DMS53 (cell line): ENCODE measurements around the gene NMRK2.
"Not testable (repeated sequence)": the region's sequence is repeated elsewhere in the genome, so short reads cannot be mapped to it uniquely, and the experiment has no call there.

Experiments
- DNase-seq: peaks from one replicate; lab custom pipeline; 2025; lab: John Stamatoyannopoulos, UW

The NMRK2 gene

DNA sequence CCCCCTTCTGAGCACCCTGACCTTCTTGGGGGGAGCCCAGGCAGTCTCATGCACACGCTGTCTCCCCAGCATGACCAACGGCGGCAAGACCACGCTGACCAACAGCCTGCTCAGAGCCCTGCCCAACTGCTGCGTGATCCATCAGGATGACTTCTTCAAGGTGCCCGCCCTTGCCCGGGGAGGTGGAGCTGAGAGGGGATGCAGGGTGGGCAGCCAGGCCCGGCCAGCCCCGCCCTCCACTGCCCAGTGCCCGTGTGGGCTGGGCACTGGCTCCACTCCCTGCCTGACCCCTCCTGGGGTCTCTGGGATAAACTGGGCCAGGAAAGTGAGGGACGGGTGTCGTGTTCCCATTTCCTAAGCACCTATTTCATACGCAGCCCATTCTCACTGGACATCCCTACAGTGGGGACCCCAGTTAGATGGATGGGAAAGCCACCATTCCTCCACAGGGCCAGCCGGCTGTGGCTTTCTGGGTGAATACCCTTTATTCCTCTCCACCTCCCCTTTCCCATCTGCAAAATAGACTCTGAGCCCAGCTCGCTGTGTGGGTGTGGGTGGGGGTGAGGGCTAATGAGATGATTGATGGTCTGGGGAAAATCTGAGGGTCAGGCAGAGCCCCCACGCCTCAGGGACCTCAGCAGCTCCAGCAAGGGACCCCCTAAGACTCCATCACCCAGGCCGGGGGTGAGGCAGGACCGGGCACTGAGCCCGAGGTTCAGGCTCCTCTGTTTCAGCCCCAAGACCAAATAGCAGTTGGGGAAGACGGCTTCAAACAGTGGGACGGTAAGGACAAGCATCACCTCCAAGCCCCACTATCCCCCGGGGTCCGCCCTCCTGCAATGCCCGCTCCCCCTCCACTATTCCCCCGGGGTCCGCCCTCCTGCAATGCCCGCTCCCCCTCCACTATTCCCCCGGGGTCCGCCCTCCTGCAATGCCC lies 3.9 kb downstream of the NMRK2 start:
- no peak for DNase-seq

DNA sequence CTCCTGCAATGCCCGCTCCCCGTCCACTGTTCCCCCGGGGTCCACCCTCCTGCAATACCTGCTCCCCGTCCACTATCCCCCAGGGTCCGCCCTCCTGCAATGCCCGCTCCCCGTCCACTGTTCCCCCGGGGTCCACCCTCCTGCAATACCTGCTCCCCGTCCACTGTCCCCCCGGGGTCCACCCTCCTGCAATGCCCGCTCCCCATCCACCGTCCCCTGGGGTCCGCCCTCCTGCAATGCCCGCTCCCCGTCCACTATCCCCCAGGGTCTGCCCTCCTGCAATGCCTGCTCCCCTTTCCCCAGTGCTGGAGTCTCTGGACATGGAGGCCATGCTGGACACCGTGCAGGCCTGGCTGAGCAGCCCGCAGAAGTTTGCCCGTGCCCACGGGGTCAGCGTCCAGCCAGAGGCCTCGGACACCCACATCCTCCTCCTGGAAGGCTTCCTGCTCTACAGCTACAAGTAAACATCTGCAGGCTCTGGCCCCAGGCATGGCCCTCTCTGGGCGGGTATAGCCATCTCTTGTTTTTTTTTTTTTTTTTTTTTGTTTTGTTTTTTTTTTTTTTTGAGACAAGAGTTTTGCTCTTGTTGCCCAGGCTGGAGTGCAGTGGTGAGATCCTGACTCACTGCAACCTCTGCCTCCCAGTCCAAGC lies 5.6 kb downstream of the NMRK2 start:
- not testable (repeated sequence) for DNase-seq

DNA sequence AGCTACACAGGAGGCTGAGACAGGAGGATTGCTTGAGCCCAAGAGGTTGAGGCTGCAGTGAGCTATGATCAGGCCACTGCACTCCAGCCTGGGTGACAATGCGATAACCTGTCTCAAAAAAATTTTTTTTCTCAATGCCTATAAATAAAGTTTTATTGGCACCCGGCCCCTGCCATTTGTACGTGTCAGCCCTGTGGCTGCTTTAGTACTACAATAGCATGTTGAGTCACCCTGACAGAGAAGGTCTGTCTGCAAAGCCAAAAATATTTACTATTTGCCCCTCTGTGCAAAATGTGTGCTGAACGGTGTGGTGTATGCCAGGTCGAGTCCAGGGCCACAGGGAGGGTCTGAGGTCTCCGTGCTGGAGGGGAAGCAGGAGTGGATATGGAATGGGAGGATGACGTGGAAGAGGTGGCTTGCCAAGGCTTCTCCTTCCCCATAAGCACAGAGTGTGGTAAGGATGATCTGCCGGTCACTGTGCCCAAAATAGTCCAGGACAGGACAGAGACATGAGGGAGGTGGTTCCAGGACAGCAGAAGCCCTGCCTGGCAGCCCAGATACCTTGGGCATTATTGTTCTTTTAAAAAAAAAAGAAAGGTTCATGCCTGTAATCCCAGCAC lies 10.0 kb downstream of the NMRK2 start:
- no peak for DNase-seq

DNA sequence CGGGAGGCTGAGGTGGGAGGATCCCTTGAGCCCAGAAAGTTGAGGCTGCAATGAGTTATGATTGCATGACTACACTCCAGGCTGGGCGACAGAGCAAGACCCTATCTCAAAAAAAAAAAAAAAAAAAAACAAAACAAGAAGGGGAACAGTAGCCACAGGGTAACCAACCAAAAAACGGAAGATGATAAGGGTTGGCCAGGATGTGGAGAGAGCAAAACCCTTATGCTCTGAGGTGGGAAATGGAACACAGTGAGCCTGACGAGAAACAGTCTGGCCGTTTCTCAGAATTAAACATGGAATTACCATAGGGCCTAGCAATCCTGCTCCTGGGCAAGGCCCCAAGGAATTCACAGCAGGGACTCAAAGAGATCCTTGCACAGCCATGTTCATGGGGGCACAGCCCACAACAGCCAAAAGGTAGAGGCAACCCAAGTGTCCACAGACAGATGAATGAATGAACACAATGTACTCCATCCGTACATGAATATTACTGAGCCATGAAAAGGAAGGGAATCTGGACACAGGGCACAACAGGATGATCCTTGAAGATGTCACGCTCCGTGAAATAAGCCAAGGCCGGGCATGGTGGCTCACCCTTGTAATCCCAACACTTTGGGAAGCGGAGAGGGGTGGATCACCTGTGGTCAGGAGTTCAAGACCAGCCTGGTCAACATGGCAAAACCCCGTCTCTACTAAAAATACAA lies 11.3 kb downstream of the NMRK2 start:
- no peak for DNase-seq

DNA sequence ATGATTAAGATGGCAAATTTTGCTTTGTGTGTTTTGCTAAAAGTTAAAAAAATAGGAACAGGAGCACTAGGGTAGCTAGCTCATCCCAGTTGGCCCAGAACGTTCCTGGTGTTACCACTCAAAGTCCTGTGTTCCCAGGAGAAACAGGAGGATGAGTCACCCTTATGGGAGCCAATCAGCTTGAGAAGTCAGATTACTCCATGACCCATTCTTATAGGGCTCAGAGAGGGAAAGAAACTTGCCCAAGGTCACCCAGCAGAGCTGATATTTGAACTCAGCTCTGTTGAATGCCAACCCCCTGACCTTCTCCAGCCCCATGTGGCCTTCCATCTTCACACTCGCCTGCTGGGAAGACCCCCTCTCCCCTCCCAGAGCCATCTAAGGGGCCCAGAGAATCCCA lies 13.0 kb downstream of the NMRK2 start:
- DNase-seq = no peak

DNA sequence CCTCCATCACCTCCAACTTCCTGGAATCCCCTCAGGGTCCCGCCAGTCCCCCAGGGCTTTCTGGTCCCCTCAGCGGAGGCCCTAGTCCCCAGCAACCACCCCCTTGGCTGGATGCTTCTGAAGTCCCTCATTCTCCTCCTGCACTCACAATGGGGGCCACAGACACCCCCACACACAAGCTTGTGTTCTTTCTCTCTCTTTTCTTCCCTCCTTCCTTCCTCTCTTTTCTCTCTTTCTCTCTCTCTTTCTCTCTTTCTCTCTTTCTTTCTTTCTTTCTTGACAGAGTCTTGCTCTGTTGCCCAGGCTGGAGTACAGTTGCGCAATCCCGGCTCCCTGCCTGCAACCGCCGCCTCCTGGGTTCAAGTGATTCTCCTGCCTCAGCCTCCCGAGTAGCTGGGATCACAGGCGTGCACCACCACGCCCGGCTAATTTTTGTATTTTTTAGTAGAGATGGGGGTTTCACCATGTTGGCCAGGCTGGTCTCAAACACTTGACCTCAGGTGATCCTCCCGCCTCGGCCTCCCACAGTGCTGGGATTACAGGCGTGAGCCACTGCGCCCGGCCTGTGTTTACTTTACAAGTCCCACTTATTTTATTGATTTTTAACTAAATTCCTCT lies 14.6 kb downstream of the NMRK2 start:
- DNase-seq = not testable (repeated sequence)

DNA sequence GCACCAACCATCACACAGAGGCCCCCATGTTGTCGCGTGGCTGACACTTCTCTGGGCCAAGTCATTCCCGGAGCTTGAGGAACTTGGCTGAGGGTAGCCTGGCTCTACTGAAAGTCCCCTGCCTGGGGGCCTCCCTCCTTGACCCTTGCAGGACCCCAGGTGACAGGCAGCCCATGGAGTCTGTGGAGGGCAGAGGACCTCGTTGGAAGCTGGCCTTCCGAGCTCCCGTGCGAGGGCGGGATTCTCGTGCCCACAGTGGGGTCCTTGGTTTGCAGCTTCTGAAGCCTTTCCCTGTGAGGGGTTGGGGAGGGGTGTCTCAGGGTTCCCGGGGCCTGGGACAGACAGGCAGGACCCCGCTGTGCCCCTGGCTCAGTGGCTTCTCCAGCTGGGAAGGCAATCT lies 16.4 kb downstream of the NMRK2 start:
- no peak for DNase-seq

DNA sequence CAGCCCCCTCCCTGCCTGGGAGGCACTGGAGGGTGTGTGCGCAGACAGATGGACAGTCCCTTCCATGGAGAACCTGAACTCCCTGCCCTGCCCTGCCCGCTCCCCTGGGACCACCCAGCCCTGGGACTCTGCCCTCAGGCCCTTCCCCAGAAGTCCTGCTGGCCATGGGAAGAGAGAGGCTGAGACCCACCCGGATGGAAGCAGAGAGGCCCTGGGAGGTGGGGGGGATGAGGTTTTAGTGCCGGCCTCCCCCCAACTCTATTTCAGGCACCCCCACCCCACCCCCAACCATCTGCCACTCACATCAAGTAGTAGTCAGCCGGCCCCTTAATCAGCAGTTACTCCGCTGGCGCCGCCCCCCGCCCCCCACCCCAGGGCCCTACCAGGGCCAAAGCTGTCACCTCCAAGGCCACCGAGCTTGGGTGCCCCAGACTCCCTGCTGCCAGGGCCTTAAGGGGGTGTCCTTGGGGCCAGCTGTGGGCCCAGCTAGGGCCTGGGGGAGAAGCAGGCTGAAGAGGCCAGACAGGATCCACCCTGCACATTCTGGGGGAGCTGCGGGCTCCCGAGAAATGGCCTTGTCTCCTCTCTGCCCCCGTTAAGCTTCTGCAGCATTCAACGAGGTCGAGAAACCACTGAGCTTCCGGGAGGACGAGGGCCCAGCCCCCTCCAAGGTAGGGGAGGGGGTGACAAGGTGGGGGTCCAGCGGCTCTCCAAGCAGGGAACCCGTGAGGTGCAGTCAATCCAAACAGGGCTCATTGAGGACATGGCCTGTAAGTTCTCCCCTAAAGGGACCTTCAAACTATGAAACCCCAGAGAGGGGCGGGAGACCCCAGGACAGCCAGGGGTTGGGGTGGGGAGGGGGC lies 17.4 kb downstream of the NMRK2 start:
- DNase-seq = no peak

DNA sequence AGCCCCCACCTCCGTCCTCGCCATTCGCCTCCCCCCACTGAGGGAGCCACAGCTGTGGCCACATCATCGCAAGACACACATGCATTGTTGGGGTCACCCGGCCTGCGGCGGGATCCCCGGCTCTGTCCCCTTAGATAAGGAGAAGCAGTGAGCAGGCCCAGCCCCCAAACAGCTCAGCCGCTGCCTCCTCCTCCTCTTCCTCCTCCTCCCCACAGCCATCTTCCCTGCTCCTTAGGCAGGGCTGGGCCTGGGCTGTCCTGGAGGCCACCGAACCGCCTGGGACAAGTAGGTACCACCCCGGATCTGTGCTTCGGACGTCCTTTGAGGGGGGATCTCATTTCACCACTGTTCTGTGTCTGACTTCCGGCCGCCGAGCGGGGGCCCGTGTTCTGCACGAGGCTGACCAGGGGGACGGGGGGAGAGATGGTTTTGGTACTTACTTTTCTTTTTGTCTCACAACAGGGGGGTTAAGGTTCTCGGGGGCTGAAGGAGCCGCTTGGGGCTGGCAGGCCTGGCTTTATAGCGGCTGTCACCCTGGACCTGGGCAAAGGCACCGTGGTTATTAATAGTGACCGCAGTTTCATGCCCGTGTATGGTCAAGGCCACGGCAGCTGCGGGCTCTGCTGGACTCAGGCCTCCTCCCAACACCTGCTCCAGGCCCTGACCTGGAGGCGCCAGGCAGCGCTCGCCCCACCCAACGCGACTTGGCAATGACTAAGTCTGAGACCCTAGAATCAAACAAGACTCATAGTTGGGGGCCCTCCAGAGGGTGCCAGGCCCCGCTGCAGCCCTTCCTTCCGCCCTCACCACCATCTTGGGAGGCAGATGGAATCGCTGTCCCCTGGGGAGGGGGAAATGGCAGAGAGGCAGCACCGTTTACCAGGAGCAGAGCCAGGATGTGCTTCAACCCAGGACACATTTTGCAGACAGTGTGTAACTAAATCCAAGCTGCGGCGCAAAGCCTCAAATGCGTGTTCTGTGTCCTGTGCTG lies 18.3 kb downstream of the NMRK2 start:
- peak; percentile 16 for DNase-seq

DNA sequence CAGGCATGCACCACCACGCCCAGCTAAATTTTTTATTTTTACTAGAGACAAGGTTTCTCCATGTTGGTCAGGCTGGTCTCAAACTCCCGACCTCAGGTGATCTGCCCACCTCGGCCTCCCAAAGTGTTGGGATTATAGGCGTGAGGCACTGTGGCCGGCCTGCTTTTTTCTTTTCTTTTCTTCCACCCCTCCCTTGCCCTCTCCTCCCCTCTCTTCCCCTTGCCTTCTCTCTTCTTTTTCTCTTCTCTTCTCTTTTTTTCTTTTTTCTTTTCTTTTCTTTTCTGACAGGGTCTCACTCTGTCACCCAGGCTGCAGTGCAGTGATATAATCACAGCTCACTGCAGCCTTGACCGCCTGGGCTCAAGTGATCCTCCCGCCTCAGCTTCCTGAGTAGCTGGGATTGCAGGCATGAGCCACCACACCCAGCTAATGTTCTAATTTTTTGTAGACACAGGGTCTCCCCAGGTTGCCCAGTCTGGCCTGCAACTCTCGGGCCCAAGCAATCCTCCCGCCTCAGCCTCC lies 19.9 kb downstream of the NMRK2 start:
- DNase-seq = not testable (repeated sequence)

DNA sequence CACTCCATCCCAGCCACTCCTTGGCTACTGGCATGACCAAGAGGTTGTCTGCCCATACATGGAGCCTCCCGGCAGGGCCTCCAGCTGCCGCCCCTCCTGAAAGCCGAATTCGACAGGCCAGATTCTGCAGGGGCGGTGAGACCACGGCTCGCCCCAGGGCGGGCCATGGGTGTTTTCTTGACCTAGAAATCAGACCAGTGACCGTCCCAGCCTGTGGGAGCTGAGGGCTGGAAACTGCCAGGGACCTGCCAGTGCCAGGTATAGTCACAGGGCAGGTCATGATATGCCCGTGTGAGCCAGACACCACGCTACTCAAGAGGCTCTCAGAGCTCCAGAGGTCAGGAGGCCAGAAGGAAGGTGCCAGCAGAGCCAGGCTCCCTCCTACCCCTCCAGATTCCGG lies 21.2 kb downstream of the NMRK2 start:
- DNase-seq = no peak

DNA sequence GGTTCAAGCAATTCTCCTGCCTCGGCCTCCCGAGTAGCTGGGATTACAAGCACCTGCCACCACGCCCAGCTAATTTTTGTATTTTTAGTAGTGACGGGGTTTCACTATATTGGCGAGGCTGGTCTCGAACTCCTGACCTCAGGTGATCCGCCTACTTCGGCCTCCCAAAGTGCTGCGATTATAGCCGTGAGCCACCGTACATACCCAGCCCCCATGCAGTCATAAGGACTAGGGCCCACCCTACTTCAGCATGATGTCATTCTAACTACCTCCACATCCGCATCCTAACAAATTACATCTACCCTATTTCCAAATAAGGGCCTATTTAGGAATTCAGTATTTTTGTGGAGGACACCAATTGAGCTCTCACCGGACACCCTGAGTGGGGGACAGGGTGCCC lies 22.4 kb downstream of the NMRK2 start:
- DNase-seq = not testable (repeated sequence)

DNA sequence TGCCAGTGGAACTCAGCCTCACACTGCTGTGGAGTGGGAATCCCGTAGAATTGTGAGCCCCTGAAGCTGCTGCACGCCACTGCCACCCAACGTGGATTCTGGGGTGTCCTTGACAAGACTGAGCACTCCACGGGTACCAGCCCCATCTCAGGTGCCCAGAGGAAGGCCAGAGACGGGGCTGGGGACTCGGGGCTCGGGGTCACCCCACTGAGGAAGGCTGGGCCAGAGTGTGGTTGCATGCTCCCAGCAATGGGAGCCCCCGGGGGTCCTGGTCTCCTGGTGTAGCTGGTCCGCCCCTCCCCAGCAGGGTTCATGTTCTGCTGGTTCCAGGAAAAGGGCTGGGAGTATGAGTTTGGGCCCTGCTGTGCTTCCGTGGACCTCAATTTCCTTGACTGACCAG lies 22.8 kb downstream of the NMRK2 start:
- DNase-seq = no peak

DNA sequence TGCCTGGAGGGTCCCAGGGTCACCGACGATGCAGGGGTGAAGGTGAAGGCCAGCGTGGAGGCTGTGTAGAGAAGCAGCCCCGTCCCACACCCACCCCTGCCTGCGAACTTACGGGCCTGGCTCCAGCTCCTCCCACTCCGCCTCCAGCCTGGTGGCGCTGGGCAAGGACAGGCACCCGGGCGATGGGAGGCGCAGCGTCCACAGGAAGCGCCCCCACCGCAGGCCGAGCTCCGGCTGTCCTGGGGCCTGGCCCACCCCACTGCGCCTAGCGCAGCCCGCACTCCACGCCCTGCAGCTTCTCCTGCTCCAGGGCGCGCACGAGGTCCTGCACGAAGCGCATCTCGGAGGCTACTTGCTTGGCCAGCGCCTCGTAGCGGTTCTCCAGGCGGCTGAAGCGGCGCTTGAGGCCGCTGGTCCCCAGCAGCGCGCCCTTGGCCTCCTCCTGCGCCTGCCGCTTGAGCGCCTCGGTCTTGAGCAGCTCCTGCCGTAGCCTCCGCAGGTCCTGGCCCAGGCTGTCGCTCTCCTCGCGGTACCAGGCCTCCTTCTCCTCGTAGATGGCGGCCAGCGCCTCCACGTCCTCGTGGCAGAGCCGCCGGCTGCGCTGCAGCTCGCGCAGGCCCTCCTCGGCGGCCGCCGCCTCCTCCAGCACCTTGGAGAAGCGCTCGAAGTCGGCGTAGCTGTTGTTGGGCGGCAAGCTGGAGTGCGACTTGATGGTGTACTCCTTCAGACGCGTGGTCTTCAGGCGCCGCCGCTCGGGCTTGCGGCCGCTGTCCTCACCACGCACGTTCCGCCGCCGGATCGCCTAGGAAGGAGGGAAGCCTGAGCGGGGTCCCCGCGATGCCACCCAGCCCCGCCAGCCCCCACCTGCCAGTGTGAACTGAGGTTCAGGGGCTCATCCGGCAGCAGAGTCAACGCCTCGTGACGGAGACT lies 26.2 kb downstream of the NMRK2 start:
- no peak for DNase-seq

DNA sequence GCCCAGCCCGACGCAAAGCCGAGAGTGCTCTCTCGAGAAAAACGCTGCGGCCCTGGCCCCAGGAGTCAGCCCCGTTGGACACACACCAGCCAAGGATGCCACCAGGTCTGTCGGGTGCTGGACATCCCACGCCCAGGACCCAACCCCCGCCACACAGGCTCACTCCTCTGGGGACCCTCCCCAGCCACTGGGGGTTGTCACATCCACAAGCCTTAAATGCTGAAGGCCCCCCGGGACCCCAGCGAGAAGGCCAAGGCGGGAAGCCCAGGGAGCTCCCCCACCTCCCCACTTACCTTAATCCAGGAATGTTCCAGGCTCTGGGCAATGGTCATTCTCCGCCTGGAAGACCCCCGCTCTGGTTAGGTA lies 26.9 kb downstream of the NMRK2 start:
- DNase-seq = no peak

DNA sequence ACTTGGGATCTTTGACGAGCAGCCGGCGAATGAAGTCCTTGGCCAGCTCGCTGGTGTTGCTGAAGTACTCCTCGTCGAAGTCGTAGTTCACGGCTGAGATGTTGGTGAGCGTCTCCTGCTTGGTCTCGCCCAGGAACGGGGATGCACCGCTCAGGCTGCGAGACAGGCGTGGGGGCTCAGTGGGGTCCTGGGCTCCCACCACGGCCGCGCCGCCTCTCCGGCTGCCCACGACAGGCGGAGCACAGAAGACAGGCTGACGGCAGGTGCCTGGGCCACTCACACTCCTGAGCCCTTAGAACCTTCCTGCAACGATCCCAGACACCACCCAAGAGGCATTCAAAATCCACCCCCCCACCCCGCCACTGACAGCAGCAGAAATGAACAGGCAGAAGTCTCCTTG lies 28.1 kb downstream of the NMRK2 start:
- DNase-seq = no peak

DNA sequence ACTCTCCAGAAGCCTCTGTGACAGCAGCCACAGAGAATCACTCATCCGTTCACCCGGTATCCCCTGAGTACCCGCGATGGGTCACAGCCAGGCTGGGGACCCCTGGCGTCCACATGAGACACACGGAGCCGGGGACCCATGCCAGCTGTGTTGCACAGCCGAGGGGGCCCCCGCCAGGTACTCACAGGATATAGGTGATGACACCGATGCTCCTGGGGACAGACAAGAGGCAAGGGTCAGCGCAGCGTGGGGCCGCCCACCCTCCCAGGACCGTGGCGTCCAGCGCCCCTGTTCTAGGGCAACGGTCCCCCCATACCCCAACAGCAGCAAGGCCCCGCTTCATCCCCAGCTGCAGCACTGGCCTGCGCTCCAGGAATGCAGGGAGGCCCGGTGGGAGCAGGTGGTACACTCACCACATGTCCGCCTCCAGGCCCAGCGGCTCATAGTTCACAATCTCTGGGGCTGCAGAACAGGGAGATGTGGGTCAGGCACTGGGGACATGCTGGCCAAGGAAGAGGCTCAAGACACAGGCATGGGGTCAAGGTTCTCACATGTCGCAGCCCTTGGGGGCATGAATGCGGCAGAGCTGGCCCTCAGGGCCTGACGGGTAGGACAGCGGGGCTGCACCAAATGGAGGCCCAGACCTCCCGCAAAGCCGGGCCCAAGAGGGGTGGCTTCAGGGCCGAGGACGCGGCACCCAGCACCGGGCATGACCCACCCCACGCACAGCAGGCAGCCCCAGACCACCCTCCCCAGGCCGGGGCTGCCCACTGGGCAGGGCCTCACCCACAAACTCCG lies 30.8 kb downstream of the NMRK2 start:
- DNase-seq = no peak
